ENCODE data around the gene PLXNB1. TPM values are rescaled to one million over a fixed set of nuclear protein-coding genes. Genes with fewer than 3 reads are reported as not detected.

The PLXNB1 gene
- total RNA-seq, 1 donor from 2014 or later, result 43.4 TPM

GRCh38 chr3:48436477-48436787 lies 6.5 kb upstream of the PLXNB1 start:
- no peak for DNase-seq (ENCODE audit: low spot score)

DNA sequence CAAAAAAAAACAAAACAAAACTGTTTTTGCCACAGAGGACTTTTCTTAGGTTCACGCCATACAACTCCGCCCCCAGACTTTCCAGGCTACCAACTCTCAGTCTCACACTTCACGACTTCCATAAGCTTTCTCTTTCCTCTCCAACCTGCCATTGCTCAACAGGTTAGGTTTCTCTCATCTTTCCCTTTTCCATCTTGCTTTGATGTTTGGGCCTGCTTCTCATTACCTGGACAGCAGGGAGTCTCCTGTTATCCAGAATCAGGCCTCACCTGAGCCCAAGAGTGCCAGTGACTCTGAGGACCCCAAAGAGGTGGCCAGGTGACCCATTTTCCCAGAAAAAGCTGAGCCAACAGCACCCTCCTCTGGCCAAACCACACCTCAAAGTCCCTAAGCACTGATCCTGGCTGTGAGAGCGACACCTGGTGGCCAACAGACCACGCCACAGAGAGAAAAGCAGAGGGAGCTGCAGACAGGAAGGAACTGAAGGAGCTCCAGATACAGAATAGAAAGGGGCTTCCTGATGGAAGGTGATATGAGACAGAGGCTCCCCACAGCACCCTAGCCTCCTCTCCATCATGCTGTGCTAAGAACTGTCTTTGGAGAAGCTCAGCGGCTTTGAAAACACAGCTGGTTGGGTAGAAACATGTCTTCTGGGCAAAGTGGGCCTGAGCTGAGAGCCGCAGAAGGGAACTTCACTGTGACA lies 6.0 kb upstream of the PLXNB1 start:
- DNase-seq (ENCODE audit: low spot score), result peak; percentile 93
- intact Hi-C loops (cut with DNase I), result loop anchor here (1.0 to 5.0 kb wide), 3 partner anchors 35 to 204 kb away; no protein-coding TSS in a partner anchor

More at GRCh38 chr3:48436477-48436787, 6.5 kb upstream of the PLXNB1 start:
- intact Hi-C loops (cut with DNase I), result loop anchor here (1.0 to 5.0 kb wide), 3 partner anchors 35 to 204 kb away; no protein-coding TSS in a partner anchor

GRCh38 chr3:48435223-48435595 lies 5.3 kb upstream of the PLXNB1 start:
- intact Hi-C loops (cut with DNase I), result loop anchor here (5.0 kb wide), 1 partner anchor 203 kb away; no protein-coding TSS in a partner anchor
- no peak for DNase-seq (ENCODE audit: low spot score)

DNA sequence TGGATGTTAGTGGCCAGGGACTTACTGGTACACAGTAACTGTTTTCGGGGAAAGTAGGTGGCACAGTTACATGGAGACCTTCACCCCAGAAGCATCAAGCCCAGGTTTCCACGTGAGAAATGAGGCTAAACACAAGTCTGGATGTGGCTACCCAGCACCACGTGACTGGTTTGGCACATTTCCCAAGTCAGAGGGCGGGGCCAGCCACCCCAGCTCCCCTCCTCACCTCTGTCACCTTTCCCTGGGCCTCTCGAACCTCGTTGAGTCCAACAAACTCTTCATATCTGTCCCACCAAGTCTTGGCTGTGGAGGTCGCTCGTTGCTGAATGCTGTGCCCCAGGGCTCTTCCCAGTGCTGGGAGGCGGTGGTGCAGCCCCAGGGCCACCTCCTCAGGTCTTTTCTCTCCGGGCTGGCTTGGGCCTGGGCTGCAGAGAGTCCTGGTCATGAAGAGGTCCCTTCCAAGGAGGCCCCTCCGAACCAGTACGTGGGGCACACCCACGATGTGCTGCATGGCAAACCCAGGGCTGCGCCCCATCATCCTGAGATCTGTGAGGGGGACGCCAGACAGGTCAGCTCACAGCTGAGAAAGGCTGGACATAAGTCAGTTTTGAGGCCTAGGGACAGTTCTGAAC lies 4.8 kb upstream of the PLXNB1 start:
- intact Hi-C loops (cut with DNase I), result loop anchor here (5.0 kb wide), 1 partner anchor 202 kb away; no protein-coding TSS in a partner anchor
- DNase-seq (ENCODE audit: low spot score), result no peak

DNA sequence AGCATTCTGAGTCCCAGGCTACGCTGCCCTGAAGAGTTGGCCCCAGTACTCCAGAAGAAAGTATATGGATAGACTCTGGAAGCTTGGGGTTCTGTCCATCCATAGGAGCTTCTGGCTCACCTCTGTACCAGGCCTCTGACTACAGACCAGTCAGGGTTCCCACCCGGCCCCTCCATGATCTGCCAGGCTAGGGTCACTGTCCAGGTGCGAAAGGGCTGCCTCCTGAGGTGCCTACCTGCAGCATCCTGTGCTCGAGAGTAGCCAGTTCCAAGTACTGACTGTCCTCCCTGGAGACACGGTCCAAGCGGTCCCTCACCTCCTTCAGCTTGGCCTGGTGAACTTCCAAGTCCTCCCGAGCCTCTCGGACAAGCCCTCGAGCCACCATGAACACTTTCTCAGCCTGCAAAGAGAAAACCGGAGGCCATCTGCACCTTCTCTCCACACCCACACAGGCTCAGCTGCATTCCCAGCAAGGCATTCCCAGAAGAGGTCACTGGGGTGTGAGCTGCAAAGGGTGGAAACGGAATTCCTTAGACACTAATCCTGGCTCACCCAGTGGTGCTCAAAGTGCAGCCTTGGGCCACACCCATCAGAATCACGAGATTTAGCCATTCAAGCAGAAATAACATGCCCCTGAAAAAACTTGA lies 3.7 kb upstream of the PLXNB1 start:
- no peak for DNase-seq (ENCODE audit: low spot score)
- intact Hi-C loops (cut with DNase I), result no loop called here

DNA sequence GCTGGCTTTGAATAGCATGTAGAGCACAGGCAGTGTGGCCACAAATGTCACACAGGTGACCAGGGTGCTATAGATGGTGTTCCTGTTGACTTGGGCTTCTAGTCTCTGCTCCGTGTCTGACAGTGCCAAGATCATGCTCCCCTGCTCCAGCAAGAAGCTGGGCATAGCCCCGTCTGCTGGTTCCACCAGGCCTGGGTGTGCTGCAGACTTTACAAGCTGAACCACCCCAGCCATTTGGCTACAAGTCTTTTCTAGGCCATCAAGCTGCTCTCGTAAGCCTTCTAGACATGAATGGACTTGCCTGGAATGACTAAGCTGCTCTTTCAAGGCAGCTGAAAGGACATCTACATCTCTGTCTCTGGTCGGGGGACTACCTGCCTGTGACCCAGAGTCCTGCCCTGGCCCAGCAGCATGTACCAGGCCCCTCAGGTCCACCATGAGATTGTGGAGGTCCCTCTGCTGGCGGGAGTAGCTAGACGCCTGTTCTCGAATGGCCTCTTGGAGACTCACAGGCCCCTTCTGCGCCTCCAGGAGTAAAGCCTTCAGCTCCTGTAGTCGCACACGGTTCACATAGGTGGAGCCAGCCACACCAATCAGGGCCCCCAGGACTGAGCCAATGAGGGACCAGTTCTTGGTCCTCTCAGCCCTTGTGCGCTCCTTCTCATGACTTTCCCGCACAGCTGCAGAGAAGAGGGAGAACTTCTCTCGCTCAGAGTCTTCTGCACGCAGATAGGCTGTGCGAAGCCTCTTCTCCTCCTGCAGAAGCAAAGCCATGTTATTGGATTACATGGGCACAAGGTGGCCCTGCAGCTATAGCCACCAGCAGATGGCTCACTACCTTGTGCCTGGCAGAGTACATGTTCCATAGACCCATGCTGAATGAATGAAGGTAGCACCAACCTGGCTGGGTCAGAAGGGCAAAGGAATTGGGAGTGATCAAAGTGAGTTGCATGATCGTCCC lies 2.8 kb upstream of the PLXNB1 start:
- intact Hi-C loops (cut with DNase I), result no loop called here
- DNase-seq (ENCODE audit: low spot score), result no peak

DNA sequence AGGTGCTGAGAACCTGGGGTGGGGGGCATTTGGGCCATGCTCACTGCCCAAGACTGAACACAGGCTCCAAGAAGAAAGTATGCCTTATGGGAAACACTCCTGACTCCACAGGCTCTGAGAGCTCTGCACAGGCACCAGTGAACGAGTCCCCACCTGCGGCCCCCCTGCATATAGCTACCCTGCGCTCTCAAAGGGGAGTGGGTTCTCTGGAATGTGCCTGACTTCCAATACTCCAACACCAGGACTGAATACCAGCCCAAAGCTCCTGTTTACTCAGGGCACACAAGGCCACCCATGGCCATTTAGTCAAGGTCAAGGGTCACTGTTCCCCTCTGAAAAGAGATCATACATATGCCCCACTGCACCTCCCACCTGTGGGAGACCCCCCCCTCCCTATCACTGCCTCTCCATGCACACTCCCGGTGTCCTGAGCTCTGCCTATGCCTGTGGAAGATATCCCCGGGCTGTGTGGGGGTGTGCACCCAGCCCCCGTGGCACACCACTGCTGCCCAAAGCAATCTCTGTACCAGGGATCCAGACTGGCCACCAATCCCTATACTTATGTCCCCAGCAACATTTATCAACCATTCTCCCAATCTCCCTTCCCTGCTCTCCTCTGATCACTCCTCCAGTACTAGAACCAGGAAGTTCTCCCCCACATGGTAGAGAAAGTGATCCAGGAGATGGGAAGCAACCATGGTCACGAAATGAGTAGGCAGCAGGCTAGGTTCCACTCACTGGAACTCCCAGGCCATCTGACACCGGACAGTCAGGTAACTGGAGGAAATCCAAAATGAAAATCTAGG lies 1.5 kb upstream of the PLXNB1 start:
- intact Hi-C loops (cut with DNase I), result no loop called here
- no peak for DNase-seq (ENCODE audit: low spot score)

- intact Hi-C loops (cut with DNase I), result no loop called here
- DNase-seq (ENCODE audit: low spot score), result no peak
These were observed 819 bp upstream of the PLXNB1 start for GRCh38 chr3:48430708-48431101.

GRCh38 chr3:48429317-48429959 lies 448 bp downstream of the PLXNB1 start:
- intact Hi-C loops (cut with DNase I), result no loop called here
- peak; percentile 84 for DNase-seq (ENCODE audit: low spot score)

GRCh38 chr3:48428572-48429316 lies 1.1 kb downstream of the PLXNB1 start:
- no peak for DNase-seq (ENCODE audit: low spot score)
- intact Hi-C loops (cut with DNase I), result no loop called here

DNA sequence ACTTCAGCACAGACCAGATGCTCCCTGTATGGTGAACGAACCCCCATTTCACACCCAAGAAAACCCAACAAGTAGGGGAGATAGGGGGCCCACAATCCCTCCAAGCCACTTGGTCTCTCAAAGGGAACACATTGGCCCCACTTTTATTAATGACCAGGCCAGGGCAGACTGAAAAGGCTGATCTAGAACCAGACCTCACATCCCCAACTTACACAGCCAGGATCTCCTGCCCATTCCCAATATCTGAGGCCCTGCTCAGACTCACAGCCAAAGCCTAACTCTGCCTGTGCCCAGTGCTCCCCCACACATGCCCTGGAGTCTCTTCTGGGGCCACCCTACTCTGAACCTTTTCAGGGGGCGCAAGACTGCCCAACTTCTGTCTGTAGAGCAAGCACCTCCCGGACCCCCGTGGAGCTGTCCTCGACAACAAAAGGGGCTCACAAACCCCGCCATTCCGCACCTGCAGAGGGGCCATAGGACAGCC lies 1.8 kb downstream of the PLXNB1 start:
- DNase-seq (ENCODE audit: low spot score), result no peak
- intact Hi-C loops (cut with DNase I), result no loop called here

GRCh38 chr3:48427630-48427962 lies 2.3 kb downstream of the PLXNB1 start:
- no peak for DNase-seq (ENCODE audit: low spot score)
- intact Hi-C loops (cut with DNase I), result no loop called here

DNA sequence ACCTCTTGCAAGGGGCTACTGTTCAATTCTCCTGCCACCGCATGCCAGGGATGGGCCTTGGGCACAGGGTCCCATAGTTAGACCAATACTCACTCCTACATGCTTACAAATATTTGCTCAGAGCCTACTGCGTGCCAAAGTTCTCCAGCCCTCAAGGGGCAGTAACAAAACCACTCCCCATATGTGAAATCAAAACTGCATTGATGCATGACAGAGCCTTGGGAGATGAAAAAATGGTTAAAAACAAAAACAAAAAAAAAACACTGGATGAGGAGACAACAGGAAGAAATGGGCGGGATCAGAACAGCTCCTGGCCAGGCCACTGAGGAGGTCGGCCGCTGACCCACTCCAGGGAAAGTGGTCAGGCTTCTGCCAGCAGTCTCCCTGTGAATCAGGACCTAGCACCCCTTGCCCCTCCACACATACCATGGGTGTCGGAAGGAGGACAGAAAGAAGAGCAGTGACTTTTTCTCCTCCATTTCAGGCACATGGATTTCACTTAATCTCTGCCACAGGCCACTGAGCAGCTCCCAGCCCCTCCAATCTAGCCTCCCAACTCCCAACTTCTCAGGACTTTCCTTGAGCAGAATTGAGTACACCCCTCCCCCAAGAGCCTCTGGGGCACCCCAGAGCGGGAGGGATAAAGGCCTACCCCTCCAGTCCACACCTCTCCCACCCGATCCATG lies 2.8 kb downstream of the PLXNB1 start:
- DNase-seq (ENCODE audit: low spot score), result no peak
- intact Hi-C loops (cut with DNase I), result no loop called here

DNA sequence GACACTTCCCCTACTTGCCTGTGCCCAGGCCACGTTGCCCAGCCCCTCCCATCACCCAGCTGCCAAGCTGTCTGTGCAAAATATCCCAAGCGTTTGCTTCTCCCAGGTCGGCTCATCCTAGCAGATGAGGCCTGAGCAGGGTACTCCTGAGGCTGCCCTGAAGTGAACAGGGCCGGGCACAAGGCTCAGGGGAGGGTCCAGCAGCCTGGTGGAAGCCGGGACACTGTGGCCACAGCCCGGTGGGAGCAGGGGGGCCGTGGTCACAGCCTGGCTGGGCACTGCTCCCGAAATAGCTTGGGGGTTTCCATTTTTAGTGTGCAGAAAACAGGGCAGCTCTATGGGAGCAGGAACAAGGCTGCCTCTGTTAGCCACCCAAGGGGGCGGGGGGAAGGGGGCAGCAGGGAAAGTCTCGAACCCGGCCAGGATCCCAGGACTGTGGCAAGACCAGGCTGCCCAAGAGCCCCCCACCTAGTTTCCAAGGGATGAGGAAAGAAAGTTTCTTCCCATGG lies 3.4 kb downstream of the PLXNB1 start:
- DNase-seq (ENCODE audit: low spot score), result peak; percentile 81
- intact Hi-C loops (cut with DNase I), result no loop called here

DNA sequence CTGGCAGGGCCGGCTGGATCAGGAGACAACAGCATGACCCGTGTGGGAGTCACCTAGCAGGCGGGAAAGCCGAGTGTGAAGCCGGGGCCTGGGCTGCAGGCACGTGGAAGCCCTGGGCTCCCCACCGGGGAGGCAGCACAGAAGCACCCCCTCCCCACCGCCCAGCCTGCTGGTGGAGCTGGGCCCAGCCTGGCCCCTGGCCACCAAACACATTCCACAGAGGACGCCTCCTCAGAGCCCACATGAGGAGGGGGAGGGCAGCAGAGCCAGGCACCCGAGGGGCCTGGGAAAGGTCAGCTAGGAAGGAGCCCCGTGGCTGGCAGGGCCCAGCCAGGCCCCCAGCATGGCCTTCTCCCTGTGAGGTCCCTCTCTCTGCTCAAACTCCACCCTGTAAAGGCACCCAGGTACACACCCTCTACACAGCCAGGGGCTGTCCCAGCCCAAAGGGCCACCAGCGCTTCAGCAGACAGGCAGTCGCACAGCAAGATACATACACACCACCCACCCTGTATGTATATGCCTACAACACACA lies 4.5 kb downstream of the PLXNB1 start:
- intact Hi-C loops (cut with DNase I), result no loop called here
- DNase-seq (ENCODE audit: low spot score), result no peak

DNA sequence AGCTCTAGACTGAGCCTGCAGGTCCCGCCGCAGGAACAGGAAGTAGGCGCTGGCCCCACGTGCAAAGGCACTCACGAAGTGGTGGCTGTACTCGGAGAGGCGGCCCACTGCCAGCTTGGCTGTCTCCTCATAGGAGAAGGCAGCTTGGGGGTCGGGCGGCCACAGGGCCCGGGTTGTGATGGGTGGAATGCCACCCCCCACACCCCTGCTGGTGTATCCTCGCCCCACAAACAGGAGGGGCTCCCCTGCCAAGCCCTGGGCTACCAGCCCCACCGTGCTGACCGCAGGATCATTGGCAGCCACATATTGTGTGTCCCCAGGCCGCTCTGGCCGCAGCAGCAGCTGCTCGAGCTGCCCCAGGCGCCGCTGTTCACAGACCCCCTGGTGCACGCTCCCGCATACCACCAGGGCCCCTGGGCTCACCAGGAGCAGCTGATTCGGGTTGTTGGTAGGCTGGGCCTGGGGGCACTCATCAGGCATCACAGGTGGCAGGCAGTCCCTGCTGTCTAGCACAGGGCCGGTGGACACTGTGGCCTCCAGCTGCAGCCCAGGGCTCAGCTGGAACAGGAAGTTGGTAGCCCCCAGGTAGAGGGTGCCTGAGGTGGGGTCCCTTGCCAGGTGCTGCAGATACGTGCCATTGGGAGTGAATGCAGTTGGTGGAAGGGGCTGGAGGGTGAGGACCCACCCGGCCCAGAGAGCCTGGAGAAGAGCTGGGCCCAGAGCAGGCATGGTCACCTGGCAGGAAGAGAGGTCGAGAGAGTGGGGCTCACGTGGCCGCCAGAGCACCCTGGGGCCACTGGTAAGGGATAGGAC lies 5.8 kb downstream of the PLXNB1 start:
- DNase-seq (ENCODE audit: low spot score), result no peak
- intact Hi-C loops (cut with DNase I), result no loop called here

All from cardiac septum (tissue), 1 donor.